Retinal pigment epithelial cell (primary cell): ENCODE measurements around the gene PLA2G4F.

Experiments used
- DNase-seq: peaks from one replicate; pipeline ENCODE4 v3.0.0-alpha.2; 2010; ENCODE audit warnings: low read depth
- H3K4me3 ChIP-seq: 2 replicates; pipeline ENCODE4 v1.5.1; 2011; ENCODE audit warnings: mild to moderate bottlenecking, low read length, control low read depth, moderate library complexity
- CTCF ChIP-seq: conservative IDR thresholded peaks from 2 replicates; pipeline ENCODE4 v1.5.1; 2011; ENCODE audit warnings: low read depth, low read length, control low read depth, inconsistent platforms

PLA2G4F gene

GRCh38 chr15:42182961-42183360 is 26.5 kb upstream of the PLA2G4F start:
- DNase-seq: no peak
- no peak for TF ChIP-seq CTCF
- no peak overlapping the region for H3K4me3 ChIP-seq

GRCh38 chr15:42182328-42182886 is 26.0 kb upstream of the PLA2G4F start:
- H3K4me3 ChIP-seq: no peak overlapping the region
- no peak for TF ChIP-seq CTCF
- no peak for DNase-seq

- no peak overlapping the region for H3K4me3 ChIP-seq
- DNase-seq: no peak
- TF ChIP-seq CTCF: no peak
Observed at GRCh38 chr15:42178056-42178455, 21.6 kb upstream of the PLA2G4F start.

GRCh38 chr15:42175671-42176070 is 19.2 kb upstream of the PLA2G4F start:
- no peak for DNase-seq
- no peak for TF ChIP-seq CTCF
- no peak overlapping the region for H3K4me3 ChIP-seq

GRCh38 chr15:42172475-42172874 is 16.0 kb upstream of the PLA2G4F start:
- no peak for DNase-seq
- H3K4me3 ChIP-seq: no peak overlapping the region
- no peak for TF ChIP-seq CTCF

- no peak overlapping the region for H3K4me3 ChIP-seq
- DNase-seq: no peak
- no peak for TF ChIP-seq CTCF
Observed at GRCh38 chr15:42171795-42172194, 15.4 kb upstream of the PLA2G4F start.

GRCh38 chr15:42171122-42171521 is 14.7 kb upstream of the PLA2G4F start:
- TF ChIP-seq CTCF: no peak
- DNase-seq: no peak
- no peak overlapping the region for H3K4me3 ChIP-seq
